ENCODE data around the gene TEX35.

Gene TEX35

GRCh38 chr1:178541379-178541778 lies 28.5 kb downstream of the TEX35 start:
- no peak for TF ChIP-seq FOXP2 (optimal IDR thresholded peaks at IDR 0.05; ENCODE audit: borderline replicate concordance, extremely low read depth, extremely low read length, insufficient read depth)
- no peak for TF ChIP-seq SIN3A (IDR thresholded peaks at IDR 0.05; ENCODE audit: borderline replicate concordance, insufficient read depth, low read length)
- no peak for TF ChIP-seq TAF1 (IDR thresholded peaks at IDR 0.05; ENCODE audit: borderline replicate concordance, insufficient read depth, low read length)
- no peak for TF ChIP-seq POLR2AphosphoS5 (IDR thresholded peaks at IDR 0.05; ENCODE audit: low read depth, low read length)
- TF ChIP-seq REST (IDR thresholded peaks at IDR 0.05; ENCODE audit: insufficient read depth in 1 of 2, low read depth in 2 of 2, low read length in 2 of 2): no peak

- TF ChIP-seq REST (IDR thresholded peaks at IDR 0.05; ENCODE audit: insufficient read depth in 1 of 2, low read depth in 2 of 2, low read length in 2 of 2): no peak
- TF ChIP-seq SIN3A (IDR thresholded peaks at IDR 0.05; ENCODE audit: borderline replicate concordance, insufficient read depth, low read length): no peak
- no peak for TF ChIP-seq TAF1 (IDR thresholded peaks at IDR 0.05; ENCODE audit: borderline replicate concordance, insufficient read depth, low read length)
- no peak for TF ChIP-seq FOXP2 (optimal IDR thresholded peaks at IDR 0.05; ENCODE audit: borderline replicate concordance, extremely low read depth, extremely low read length, insufficient read depth)
- TF ChIP-seq POLR2AphosphoS5 (IDR thresholded peaks at IDR 0.05; ENCODE audit: low read depth, low read length): no peak
Observed at GRCh38 chr1:178541829-178542553, 29.1 kb downstream of the TEX35 start.

GRCh38 chr1:178542554-178543289 lies 29.8 kb downstream of the TEX35 start:
- peak; percentile 62; the same call in 1 of the 2 replicates for TF ChIP-seq TAF1 (IDR thresholded peaks at IDR 0.05; ENCODE audit: borderline replicate concordance, insufficient read depth, low read length)
- 0 out of 4 replicates have a peak, but pooled peaks of 1 of the 2 experiments have one; percentile 5 for TF ChIP-seq REST (IDR thresholded peaks at IDR 0.05; ENCODE audit: insufficient read depth in 1 of 2, low read depth in 2 of 2, low read length in 2 of 2)
- TF ChIP-seq POLR2AphosphoS5 (IDR thresholded peaks at IDR 0.05; ENCODE audit: low read depth, low read length): no peak
- TF ChIP-seq SIN3A (IDR thresholded peaks at IDR 0.05; ENCODE audit: borderline replicate concordance, insufficient read depth, low read length): 0 out of 2 replicates have a peak, but pooled peaks have one; percentile 24
- peak; percentile 56 for TF ChIP-seq FOXP2 (optimal IDR thresholded peaks at IDR 0.05; ENCODE audit: borderline replicate concordance, extremely low read depth, extremely low read length, insufficient read depth)

GRCh38 chr1:178543290-178543607 lies 30.3 kb downstream of the TEX35 start:
- TF ChIP-seq TAF1 (IDR thresholded peaks at IDR 0.05; ENCODE audit: borderline replicate concordance, insufficient read depth, low read length) (no peak), FOXP2 (optimal IDR thresholded peaks at IDR 0.05; ENCODE audit: borderline replicate concordance, extremely low read depth, extremely low read length, insufficient read depth) (no peak), REST (IDR thresholded peaks at IDR 0.05; ENCODE audit: insufficient read depth in 1 of 2, low read depth in 2 of 2, low read length in 2 of 2) (0 out of 4 replicates have a peak, but pooled peaks of 1 of the 2 experiments have one; percentile 1)
